ENCODE results near the gene GLCE.

The GLCE gene

DNA sequence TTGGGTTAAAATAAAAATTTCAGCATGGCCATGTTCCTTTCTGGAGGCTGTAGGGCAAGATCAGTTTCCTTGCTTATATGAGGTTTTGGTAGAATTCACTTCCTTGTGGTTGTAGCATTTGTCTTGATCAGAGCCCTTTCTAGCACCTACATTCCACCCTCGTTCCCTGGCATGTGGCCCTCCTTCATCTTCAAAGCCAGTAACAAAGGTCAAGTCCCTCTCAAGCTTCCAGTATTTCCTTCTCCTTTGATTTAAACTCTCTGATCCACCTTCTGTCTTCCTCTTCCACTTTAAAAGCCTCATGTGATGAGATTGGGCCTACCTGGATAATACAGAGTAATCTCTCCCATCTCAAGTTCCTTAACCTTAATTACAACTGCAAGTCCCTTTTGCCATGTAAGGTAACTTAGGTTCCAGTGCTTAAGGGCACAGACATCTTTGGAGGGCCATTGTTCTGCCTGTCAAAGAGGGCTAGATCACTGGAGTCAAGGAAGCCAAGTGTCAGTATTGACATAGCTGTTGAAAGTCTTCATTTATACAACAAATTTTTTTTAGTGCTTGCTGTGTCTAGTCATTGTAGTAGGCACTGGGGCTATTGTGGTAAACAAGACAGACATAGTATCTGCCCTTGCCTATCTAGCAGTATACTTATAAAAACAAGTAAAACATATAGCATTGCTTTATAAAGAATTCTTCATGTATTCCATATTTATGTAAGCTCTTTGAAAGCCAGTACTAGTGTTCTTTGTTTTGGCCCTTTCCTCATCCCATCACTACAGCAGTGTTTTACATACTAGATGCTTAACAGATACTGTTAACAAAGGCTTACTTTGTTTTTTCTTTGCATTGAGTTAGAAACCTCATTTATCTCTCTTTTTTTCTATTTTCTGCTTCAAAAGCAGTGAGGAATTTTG is 40.7 kb downstream of the GLCE start:
- Histone ChIP-seq H3K9ac (ENCODE audit: low read length) (no peak overlapping the region), H3K27ac (ENCODE audit: low read depth, low read length) (peak overlapping the region; percentile 55), H3K14ac (ENCODE audit: low read length) (no peak overlapping the region), H2AK5ac (ENCODE audit: low read length) (no peak overlapping the region), H3K23ac (ENCODE audit: low read length) (no peak overlapping the region), H3K4me1 (ENCODE audit: control insufficient read depth in 1 of 2, insufficient read depth in 2 of 2, low read length in 2 of 2) (peaks cover 2 to 3% of the 10 kb centered on the region in 2 experiments), H3K36me3 (ENCODE audit: control insufficient read depth in 1 of 2, insufficient read depth in 2 of 2, low read length in 2 of 2) (peaks cover 3 to 4% of the 10 kb centered on the region in 2 experiments), H4K91ac (ENCODE audit: low read depth, low read length) (no peak overlapping the region), H2AFZ (ENCODE audit: insufficient read depth, low read length, poor library complexity) (no peak overlapping the region), H2BK5ac (ENCODE audit: low read depth, low read length, poor library complexity) (no peak overlapping the region), H3K79me2 (ENCODE audit: control insufficient read depth, insufficient read depth, low read length, poor library complexity) (no peaks in the 10 kb centered on the region), H3K4me3 (ENCODE audit: low read depth, low read length) (no peak overlapping the region), H3K9me3 (ENCODE audit: insufficient read depth, low read depth, low read length) (no peaks in the 10 kb centered on the region), H3K27me3 (ENCODE audit: insufficient read depth, low read length) (no peaks in the 10 kb centered on the region), H4K8ac (ENCODE audit: low read depth, low read length) (no peak overlapping the region), H3K18ac (ENCODE audit: low read length) (no peak overlapping the region), H2BK12ac (ENCODE audit: low read length) (no peak overlapping the region), H3K79me1 (ENCODE audit: low read length) (no peaks in the 10 kb centered on the region), H3K4me2 (ENCODE audit: low read length) (no peak overlapping the region), H3K4ac (ENCODE audit: low read depth, low read length) (no peak overlapping the region), H2BK120ac (ENCODE audit: insufficient read depth, low read length, poor library complexity) (no peak overlapping the region), H4K12ac (ENCODE audit: low read depth, low read length) (no peak overlapping the region)
- no CpG with 5 or more reads among the region's 1 CpG for WGBS (ENCODE audit: extremely low coverage, insufficient coverage, insufficient read length)
- DNase-seq: no peak

DNA sequence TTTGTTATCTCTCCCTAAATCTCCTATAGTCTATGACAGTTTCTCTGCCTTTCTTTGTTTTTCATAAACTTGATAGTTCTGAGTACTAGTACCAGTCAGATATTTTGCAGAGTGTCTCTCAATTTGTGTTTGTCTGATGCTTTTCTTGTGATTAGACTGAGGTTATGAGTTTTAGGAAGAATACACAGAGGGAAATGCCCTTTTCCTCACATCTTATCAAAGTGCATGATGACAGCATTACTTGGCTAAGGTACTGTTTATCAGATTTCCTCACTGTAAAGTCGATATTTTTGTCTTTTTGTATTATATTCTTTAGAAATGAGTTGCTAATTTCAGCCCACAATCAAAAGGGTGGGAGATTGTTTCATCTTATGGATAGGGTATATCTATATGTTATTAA is 45.6 kb downstream of the GLCE start:
- no peak overlapping the region for H2AFZ ChIP-seq (ENCODE audit: insufficient read depth, low read length, poor library complexity)
- H3K79me2 ChIP-seq (ENCODE audit: control insufficient read depth, insufficient read depth, low read length, poor library complexity): peaks cover 1% of the 10 kb centered on the region
- no peaks in the 10 kb centered on the region for H3K27me3 ChIP-seq (ENCODE audit: insufficient read depth, low read length)
- H3K9me3 ChIP-seq (ENCODE audit: insufficient read depth, low read depth, low read length): no peaks in the 10 kb centered on the region
- no peak overlapping the region for H3K4ac ChIP-seq (ENCODE audit: low read depth, low read length)
- H3K23ac ChIP-seq (ENCODE audit: low read length): no peak overlapping the region
- H2BK5ac ChIP-seq (ENCODE audit: low read depth, low read length, poor library complexity): no peak overlapping the region
- no peak overlapping the region for H2AK5ac ChIP-seq (ENCODE audit: low read length)
- no peak overlapping the region for H3K9ac ChIP-seq (ENCODE audit: low read length)
- H3K4me3 ChIP-seq (ENCODE audit: low read depth, low read length): no peak overlapping the region
- no peak overlapping the region for H4K12ac ChIP-seq (ENCODE audit: low read depth, low read length)
- no peak for DNase-seq
- no peak overlapping the region for H3K14ac ChIP-seq (ENCODE audit: low read length)
- no peak overlapping the region for H3K18ac ChIP-seq (ENCODE audit: low read length)
- WGBS (ENCODE audit: extremely low coverage, insufficient coverage, insufficient read length): no CpG with 5 or more reads among the region's 1 CpG
- no peak overlapping the region for H4K91ac ChIP-seq (ENCODE audit: low read depth, low read length)
- H3K36me3 ChIP-seq (ENCODE audit: control insufficient read depth in 1 of 2, insufficient read depth in 2 of 2, low read length in 2 of 2): no peaks in the 10 kb centered on the region
- no peak overlapping the region for H4K8ac ChIP-seq (ENCODE audit: low read depth, low read length)
- H2BK120ac ChIP-seq (ENCODE audit: insufficient read depth, low read length, poor library complexity): no peak overlapping the region
- no peaks in the 10 kb centered on the region for H3K4me1 ChIP-seq (ENCODE audit: control insufficient read depth in 1 of 2, insufficient read depth in 2 of 2, low read length in 2 of 2)
- no peak overlapping the region for H3K27ac ChIP-seq (ENCODE audit: low read depth, low read length)
- H3K79me1 ChIP-seq (ENCODE audit: low read length): no peaks in the 10 kb centered on the region
- no peak overlapping the region for H3K4me2 ChIP-seq (ENCODE audit: low read length)
- H2BK12ac ChIP-seq (ENCODE audit: low read length): no peak overlapping the region

DNA sequence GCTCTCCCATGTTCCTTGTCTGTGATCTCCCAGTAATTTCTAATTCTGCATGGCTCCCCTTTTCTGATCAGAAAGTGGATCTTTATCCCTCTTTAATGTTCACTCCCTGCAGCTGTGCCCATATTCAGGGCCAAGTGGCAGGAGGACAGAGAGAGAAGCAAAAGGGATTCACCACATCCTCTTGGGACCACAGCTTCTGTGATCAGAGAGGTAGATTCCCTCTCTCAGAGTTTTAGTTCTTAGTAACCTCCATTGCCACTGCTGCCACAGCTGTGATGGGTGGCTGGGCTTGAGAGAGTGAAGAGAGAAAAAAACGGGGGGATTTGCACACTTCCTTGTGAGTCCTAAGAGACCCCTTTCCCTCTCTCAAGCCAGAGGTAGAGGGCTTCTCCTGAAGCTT is 49.2 kb downstream of the GLCE start:
- H3K18ac ChIP-seq (ENCODE audit: low read length): no peak overlapping the region
- no peaks in the 10 kb centered on the region for H3K27me3 ChIP-seq (ENCODE audit: insufficient read depth, low read length)
- H3K14ac ChIP-seq (ENCODE audit: low read length): no peak overlapping the region
- H3K4me3 ChIP-seq (ENCODE audit: low read depth, low read length): no peak overlapping the region
- H3K79me1 ChIP-seq (ENCODE audit: low read length): no peaks in the 10 kb centered on the region
- H2BK5ac ChIP-seq (ENCODE audit: low read depth, low read length, poor library complexity): no peak overlapping the region
- no peak overlapping the region for H2BK120ac ChIP-seq (ENCODE audit: insufficient read depth, low read length, poor library complexity)
- no peak overlapping the region for H4K8ac ChIP-seq (ENCODE audit: low read depth, low read length)
- no peak overlapping the region for H3K4ac ChIP-seq (ENCODE audit: low read depth, low read length)
- H2AFZ ChIP-seq (ENCODE audit: insufficient read depth, low read length, poor library complexity): no peak overlapping the region
- H3K23ac ChIP-seq (ENCODE audit: low read length): no peak overlapping the region
- no peak overlapping the region for H3K4me2 ChIP-seq (ENCODE audit: low read length)
- no peak overlapping the region for H4K91ac ChIP-seq (ENCODE audit: low read depth, low read length)
- H3K27ac ChIP-seq (ENCODE audit: low read depth, low read length): no peak overlapping the region
- H3K4me1 ChIP-seq (ENCODE audit: control insufficient read depth in 1 of 2, insufficient read depth in 2 of 2, low read length in 2 of 2): no peaks in the 10 kb centered on the region
- no peak overlapping the region for H2AK5ac ChIP-seq (ENCODE audit: low read length)
- no peak overlapping the region for H3K9ac ChIP-seq (ENCODE audit: low read length)
- H4K12ac ChIP-seq (ENCODE audit: low read depth, low read length): no peak overlapping the region
- H2BK12ac ChIP-seq (ENCODE audit: low read length): no peak overlapping the region
- no peaks in the 10 kb centered on the region for H3K36me3 ChIP-seq (ENCODE audit: control insufficient read depth in 1 of 2, insufficient read depth in 2 of 2, low read length in 2 of 2)
- no CpG with 5 or more reads among the region's 1 CpG for WGBS (ENCODE audit: extremely low coverage, insufficient coverage, insufficient read length)
- DNase-seq: no peak
- peaks cover 1% of the 10 kb centered on the region for H3K79me2 ChIP-seq (ENCODE audit: control insufficient read depth, insufficient read depth, low read length, poor library complexity)
- H3K9me3 ChIP-seq (ENCODE audit: insufficient read depth, low read depth, low read length): no peaks in the 10 kb centered on the region

- H2BK120ac ChIP-seq (ENCODE audit: insufficient read depth, low read length, poor library complexity): no peak overlapping the region
- no peak overlapping the region for H2BK5ac ChIP-seq (ENCODE audit: low read depth, low read length, poor library complexity)
- peaks cover 1% of the 10 kb centered on the region for H3K79me2 ChIP-seq (ENCODE audit: control insufficient read depth, insufficient read depth, low read length, poor library complexity)
Observed at GRCh38 chr15:69210574-69210973, 50.1 kb downstream of the GLCE start.

More at GRCh38 chr15:69210574-69210973, 50.1 kb downstream of the GLCE start:
- H3K27ac ChIP-seq (ENCODE audit: low read depth, low read length): no peak overlapping the region
- H3K23ac ChIP-seq (ENCODE audit: low read length): no peak overlapping the region
- no peak overlapping the region for H3K4ac ChIP-seq (ENCODE audit: low read depth, low read length)
- no peak overlapping the region for H3K4me3 ChIP-seq (ENCODE audit: low read depth, low read length)
- no peak overlapping the region for H4K91ac ChIP-seq (ENCODE audit: low read depth, low read length)
- no peak overlapping the region for H3K9ac ChIP-seq (ENCODE audit: low read length)
- H2AK5ac ChIP-seq (ENCODE audit: low read length): no peak overlapping the region
- no peak overlapping the region for H3K18ac ChIP-seq (ENCODE audit: low read length)
- DNase-seq: no peak
- H4K8ac ChIP-seq (ENCODE audit: low read depth, low read length): no peak overlapping the region
- no peaks in the 10 kb centered on the region for H3K36me3 ChIP-seq (ENCODE audit: control insufficient read depth in 1 of 2, insufficient read depth in 2 of 2, low read length in 2 of 2)
- no peak overlapping the region for H2BK12ac ChIP-seq (ENCODE audit: low read length)
- no peaks in the 10 kb centered on the region for H3K4me1 ChIP-seq (ENCODE audit: control insufficient read depth in 1 of 2, insufficient read depth in 2 of 2, low read length in 2 of 2)
- no peaks in the 10 kb centered on the region for H3K27me3 ChIP-seq (ENCODE audit: insufficient read depth, low read length)
- H2AFZ ChIP-seq (ENCODE audit: insufficient read depth, low read length, poor library complexity): no peak overlapping the region
- H3K79me1 ChIP-seq (ENCODE audit: low read length): no peaks in the 10 kb centered on the region
- no peak overlapping the region for H3K14ac ChIP-seq (ENCODE audit: low read length)
- no peaks in the 10 kb centered on the region for H3K9me3 ChIP-seq (ENCODE audit: insufficient read depth, low read depth, low read length)
- no peak overlapping the region for H4K12ac ChIP-seq (ENCODE audit: low read depth, low read length)
- H3K4me2 ChIP-seq (ENCODE audit: low read length): no peak overlapping the region
